Effector memory CD8-positive, alpha-beta T cell (primary cell): Measurements from ENCODE around the gene SGMS1.

Experiments used
- ATAC-seq: fragments of 150-1000 bp; cut with Tn5 transposase; replicated peaks from 2 replicates; pipeline ENCODE4 v1.10.0; 2021; ENCODE audit warnings: mild to moderate bottlenecking, moderate library complexity
- DNase-seq, 3 experiments: peaks; one replicate each; pipeline ENCODE4 v3.0.0; 2021
- H3K27ac Mint-ChIP-seq, 2 donors: one replicate each; pipeline ENCODE4 v1.8.0; 2022; ENCODE audit warnings: mild to moderate bottlenecking in 2 of 2, mixed read lengths in 2 of 2, moderate library complexity in 2 of 2
- H3K27me3 Mint-ChIP-seq, 2 donors: one replicate each; pipeline ENCODE4 v1.8.0; 2022; ENCODE audit warnings: mixed read lengths in 2 of 2
- H3K36me3 Mint-ChIP-seq: one replicate; pipeline ENCODE4 v1.8.0; 2022; ENCODE audit warnings: mild to moderate bottlenecking, moderate library complexity, mixed read lengths; ENCODE audit not compliant: insufficient read depth
- H3K4me1 Mint-ChIP-seq, 2 donors: one replicate each; pipeline ENCODE4 v1.8.0; 2022; ENCODE audit warnings: low read depth in 2 of 2, mixed read lengths in 2 of 2
- H3K4me3 Mint-ChIP-seq, 2 donors: one replicate each; pipeline ENCODE4 v1.8.0; 2022; ENCODE audit warnings: mild to moderate bottlenecking in 2 of 2, mixed read lengths in 2 of 2, moderate library complexity in 2 of 2
- H3K9me3 Mint-ChIP-seq, 2 donors: one replicate each; pipeline ENCODE4 v1.8.0; 2022; ENCODE audit warnings: mixed read lengths in 2 of 2

SGMS1 gene

DNA sequence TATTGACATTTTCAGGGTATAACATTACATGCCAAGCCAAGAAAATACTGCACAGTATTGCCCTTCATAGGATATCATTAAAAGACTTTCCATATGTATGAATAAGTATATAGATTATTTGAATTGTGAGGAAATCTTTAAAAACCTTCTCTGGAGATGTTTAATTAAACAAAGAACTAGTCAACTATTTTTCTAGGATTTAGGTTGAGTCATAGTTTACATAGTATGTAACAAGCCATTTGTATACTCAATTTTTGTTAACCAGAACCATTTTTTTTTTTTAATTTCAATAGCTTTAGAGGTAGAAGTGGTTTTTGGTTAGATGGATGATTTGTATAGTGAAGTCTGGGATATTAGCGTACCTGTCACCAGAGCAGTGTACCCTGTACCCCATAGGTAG lies 221.3 kb downstream of the SGMS1 start:
- peaks cover 5% of the 10 kb centered on the region for H3K36me3 Mint-ChIP-seq
- DNase-seq (no peak), ATAC-seq (no peak)
- no peak overlapping the region for H3K27ac Mint-ChIP-seq
- no peaks in the 10 kb centered on the region for H3K27me3 Mint-ChIP-seq
- H3K9me3 Mint-ChIP-seq: no peaks in the 10 kb centered on the region
- no peak overlapping the region for H3K4me3 Mint-ChIP-seq
- H3K4me1 Mint-ChIP-seq: peaks cover 20 to 36% of the 10 kb centered on the region in 2 donors

DNA sequence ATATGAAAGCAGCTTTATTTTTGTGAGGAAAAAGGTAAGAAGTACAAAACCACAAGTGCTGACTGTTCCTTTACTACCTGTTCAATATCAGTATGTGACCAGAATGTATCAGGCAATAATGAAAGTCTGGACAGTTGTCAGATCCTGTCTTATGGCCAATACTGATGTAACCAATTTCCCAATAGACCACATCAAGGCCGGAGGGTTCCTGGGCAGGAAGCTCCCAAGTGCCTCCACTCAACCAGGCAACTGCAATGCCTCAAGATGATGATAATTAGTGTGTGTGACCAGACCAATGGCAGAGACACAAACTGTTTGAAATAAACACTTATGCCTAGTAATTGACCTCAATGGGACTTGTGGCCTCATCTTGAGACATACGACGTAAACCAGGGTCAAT lies 223.1 kb downstream of the SGMS1 start:
- ATAC-seq: no peak
- Mint-ChIP-seq H3K4me1 (peaks cover 32 to 51% of the 10 kb centered on the region in 2 donors), H3K36me3 (no peaks in the 10 kb centered on the region), H3K4me3 (no peak overlapping the region), H3K27ac (no peak overlapping the region), H3K27me3 (no peaks in the 10 kb centered on the region), H3K9me3 (no peaks in the 10 kb centered on the region)
- no peak for DNase-seq

GRCh38 chr10:50398823-50399222 lies 224.9 kb downstream of the SGMS1 start:
- H3K4me3 Mint-ChIP-seq: no peak overlapping the region
- no peaks in the 10 kb centered on the region for H3K27me3 Mint-ChIP-seq
- H3K27ac Mint-ChIP-seq: peak overlapping the region in 1 of 2 donors; percentile 59
- peaks cover 32 to 51% of the 10 kb centered on the region in 2 donors for H3K4me1 Mint-ChIP-seq
- no peak for DNase-seq
- no peak for ATAC-seq
- H3K36me3 Mint-ChIP-seq: no peaks in the 10 kb centered on the region
- H3K9me3 Mint-ChIP-seq: no peaks in the 10 kb centered on the region

- ATAC-seq (peak; percentile 36), DNase-seq (no peak)
- Mint-ChIP-seq H3K27ac (peak overlapping the region in 1 of 2 donors; percentile 59), H3K4me3 (no peak overlapping the region), H3K36me3 (peaks cover 1% of the 10 kb centered on the region), H3K4me1 (peaks cover 30 to 49% of the 10 kb centered on the region in 2 donors), H3K27me3 (no peaks in the 10 kb centered on the region), H3K9me3 (no peaks in the 10 kb centered on the region)
Observed at GRCh38 chr10:50398381-50398780, 225.4 kb downstream of the SGMS1 start.

DNA sequence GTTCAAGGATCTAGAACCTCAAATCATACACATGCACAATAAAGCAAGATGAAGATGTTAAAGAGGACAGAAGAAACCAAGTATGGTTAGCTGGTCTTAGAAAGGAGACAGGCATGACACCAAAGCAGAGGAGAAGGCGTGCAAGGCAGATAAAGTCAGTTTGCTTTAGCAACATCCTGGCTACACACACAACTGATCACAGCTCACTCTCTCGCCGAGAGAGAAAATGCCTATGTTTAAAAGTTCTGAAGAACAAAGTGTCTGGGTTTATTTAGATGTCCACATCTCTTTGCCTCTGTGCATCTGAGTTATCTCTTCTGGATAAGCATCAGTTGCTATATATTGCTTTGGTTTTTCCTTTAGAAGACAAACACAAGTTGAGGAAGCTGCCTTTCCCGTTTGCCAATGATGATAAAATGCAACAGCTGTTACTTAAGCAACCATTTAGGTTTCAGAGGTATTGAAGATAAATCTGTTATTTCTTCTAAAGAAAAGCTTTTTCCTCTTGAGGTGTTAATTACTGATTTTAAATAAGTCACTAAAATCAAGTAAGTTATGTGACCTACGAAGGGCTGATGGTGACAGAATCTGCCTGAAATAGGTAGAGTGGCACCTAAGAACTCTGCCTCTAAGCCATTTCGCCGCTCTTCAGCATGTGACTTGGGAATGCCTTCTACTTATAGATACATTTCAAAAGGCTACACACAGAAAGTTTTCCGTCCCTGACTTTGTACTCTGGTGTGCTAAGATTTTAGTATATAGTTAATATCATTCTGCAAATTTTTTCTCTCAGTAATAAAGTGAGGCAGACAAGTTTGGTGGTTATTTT lies 226.2 kb downstream of the SGMS1 start:
- H3K9me3 Mint-ChIP-seq: no peaks in the 10 kb centered on the region
- peak; percentile 60 for ATAC-seq
- peak overlapping the region; percentile 51 to 63 for H3K4me3 Mint-ChIP-seq
- H3K27ac Mint-ChIP-seq: peak overlapping the region; percentile 59 to 73
- H3K36me3 Mint-ChIP-seq: peaks cover 6% of the 10 kb centered on the region
- peaks cover 33 to 53% of the 10 kb centered on the region in 2 donors for H3K4me1 Mint-ChIP-seq
- H3K27me3 Mint-ChIP-seq: no peaks in the 10 kb centered on the region
- no peak for DNase-seq

GRCh38 chr10:50396491-50397311 lies 227.1 kb downstream of the SGMS1 start:
- ATAC-seq (peak; percentile 59), DNase-seq (no peak)
- H3K36me3 Mint-ChIP-seq: peaks cover 8% of the 10 kb centered on the region
- no peaks in the 10 kb centered on the region for H3K9me3 Mint-ChIP-seq
- no peaks in the 10 kb centered on the region for H3K27me3 Mint-ChIP-seq
- peak overlapping the region; percentile 41 to 73 for H3K27ac Mint-ChIP-seq
- H3K4me3 Mint-ChIP-seq: peak overlapping the region; percentile 51 to 63
- peaks cover 34 to 49% of the 10 kb centered on the region in 2 donors for H3K4me1 Mint-ChIP-seq

- H3K27me3 Mint-ChIP-seq: no peaks in the 10 kb centered on the region
- H3K4me3 Mint-ChIP-seq: peak overlapping the region in 1 of 2 donors; percentile 51
- no peak for ATAC-seq
- H3K4me1 Mint-ChIP-seq: peaks cover 35 to 42% of the 10 kb centered on the region in 2 donors
- peaks cover 10% of the 10 kb centered on the region for H3K36me3 Mint-ChIP-seq
- DNase-seq: no peak
- peak overlapping the region in 1 of 2 donors; percentile 74 for H3K27ac Mint-ChIP-seq
- H3K9me3 Mint-ChIP-seq: no peaks in the 10 kb centered on the region
Observed at GRCh38 chr10:50395851-50396250, 227.9 kb downstream of the SGMS1 start.

DNA sequence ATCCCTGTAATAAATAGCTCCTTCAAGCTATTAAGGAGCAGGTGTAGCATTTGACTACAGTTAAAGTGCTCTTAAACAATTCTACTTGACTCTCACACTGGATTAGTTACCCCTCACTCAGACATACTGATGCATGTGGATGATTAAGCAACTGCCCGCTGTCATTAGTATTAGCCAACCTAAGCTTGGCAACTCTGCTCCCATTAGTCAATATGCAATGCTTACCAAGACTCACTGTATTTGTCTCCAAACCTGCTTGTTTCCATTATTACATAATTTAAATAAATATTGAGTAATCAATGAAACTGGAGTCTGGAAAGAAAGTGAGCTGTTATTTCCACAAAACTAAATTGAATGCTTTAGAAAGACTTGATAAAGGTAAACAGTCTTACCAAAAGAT lies 228.5 kb downstream of the SGMS1 start:
- ATAC-seq: no peak
- Mint-ChIP-seq H3K27me3 (no peaks in the 10 kb centered on the region), H3K4me1 (peaks cover 35 to 42% of the 10 kb centered on the region in 2 donors), H3K36me3 (peaks cover 10% of the 10 kb centered on the region), H3K9me3 (no peaks in the 10 kb centered on the region), H3K4me3 (no peak overlapping the region), H3K27ac (peak overlapping the region in 1 of 2 donors; percentile 74)
- DNase-seq: no peak

DNA sequence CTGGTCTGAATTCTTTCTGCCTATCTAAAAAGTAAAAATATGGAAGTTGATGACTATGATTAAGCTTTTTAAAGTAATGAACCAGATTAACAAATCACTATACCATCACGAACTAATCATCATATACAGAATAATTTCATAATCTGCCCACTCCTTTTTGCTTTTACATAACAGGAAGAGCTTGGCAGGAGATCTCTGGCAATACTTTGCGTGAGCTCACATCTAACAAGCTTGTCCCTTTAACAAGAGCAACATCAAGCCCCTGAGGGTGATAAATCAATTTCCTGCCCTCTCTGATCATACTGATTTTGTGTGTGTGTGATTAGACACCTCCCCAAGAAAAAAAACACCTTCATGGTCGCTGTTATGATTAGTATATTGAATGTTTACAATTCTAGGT lies 228.9 kb downstream of the SGMS1 start:
- ATAC-seq: peak; percentile 31
- peaks cover 10% of the 10 kb centered on the region for H3K36me3 Mint-ChIP-seq

DNA sequence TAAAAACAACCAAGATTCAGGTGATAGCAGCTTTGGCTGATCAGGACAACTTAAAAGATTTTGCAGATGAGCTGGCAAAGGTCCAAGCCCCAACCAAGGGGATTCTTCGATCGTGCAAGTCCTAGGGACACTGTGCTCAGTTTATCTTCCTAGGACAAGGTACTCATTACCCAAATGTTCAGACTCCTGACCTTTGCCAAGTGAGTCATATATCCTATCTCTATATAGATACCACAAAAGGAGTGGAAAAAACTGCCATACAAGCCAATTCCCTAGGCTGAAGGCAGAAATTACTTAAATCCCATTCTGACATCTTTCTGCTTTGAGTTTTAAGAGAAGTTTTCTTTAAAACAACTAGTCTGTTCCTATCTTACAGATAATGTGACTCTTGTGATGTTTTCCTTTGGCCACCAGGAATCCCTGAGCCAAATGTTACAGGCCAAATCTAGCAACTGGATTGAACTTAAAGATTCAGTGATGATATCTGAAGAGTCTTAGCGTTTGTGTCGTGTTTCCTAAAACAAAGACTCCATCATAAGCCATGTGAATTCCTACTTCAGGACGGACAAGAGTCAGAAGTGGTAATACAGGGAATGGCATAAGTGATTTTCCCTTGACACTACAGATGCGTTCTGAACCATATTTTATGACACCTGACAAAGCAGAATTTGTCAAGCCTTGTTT lies 229.8 kb downstream of the SGMS1 start:
- Mint-ChIP-seq H3K9me3 (no peaks in the 10 kb centered on the region), H3K4me3 (no peak overlapping the region), H3K36me3 (peaks cover 10% of the 10 kb centered on the region), H3K4me1 (peaks cover 29 to 39% of the 10 kb centered on the region in 2 donors), H3K27ac (no peak overlapping the region), H3K27me3 (no peaks in the 10 kb centered on the region)
- ATAC-seq (no peak), DNase-seq (no peak)

More for the DNA sequence above, 228.9 kb downstream of the SGMS1 start:
- no peak for DNase-seq
- Mint-ChIP-seq H3K27me3 (no peaks in the 10 kb centered on the region), H3K4me1 (peaks cover 35 to 42% of the 10 kb centered on the region in 2 donors), H3K9me3 (no peaks in the 10 kb centered on the region), H3K4me3 (no peak overlapping the region), H3K27ac (peak overlapping the region in 1 of 2 donors; percentile 74)

DNA sequence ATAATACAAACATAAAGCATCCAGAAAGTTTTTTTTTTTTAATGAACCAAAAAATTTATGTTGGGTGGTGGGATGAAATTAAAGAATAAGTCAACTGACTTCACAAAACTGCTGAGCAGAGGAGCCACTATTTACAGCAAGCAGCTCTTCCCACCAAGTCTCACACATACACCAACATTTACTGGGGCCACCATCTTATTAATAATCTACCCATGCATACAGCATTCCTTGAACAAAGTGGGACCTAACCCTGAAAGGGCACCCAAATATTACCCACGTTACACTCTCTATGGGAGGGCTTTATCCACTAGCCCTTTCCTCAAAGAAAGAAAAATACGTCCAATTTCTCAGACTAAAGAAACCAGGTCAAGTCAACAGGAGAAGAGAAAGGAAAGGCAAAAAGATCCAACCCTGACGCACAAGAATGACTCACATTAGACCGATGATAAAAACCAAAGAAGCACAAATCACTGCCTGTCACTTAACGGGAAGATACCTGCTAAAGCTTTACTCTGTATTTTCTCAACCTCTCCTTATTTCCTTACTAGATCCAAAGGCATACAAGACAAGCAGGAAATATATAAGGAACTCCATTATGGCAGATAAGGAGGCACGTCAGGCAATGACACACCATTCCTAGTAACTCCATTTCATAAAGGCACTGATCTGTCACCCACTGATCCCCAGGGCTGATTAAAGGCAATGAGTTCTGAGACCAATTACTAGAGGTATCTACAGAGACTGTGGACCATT lies 230.6 kb downstream of the SGMS1 start:
- no peaks in the 10 kb centered on the region for H3K9me3 Mint-ChIP-seq
- DNase-seq (no peak), ATAC-seq (no peak)
- H3K4me3 Mint-ChIP-seq: no peak overlapping the region
- H3K36me3 Mint-ChIP-seq: peaks cover 10% of the 10 kb centered on the region
- H3K27ac Mint-ChIP-seq: no peak overlapping the region
- no peaks in the 10 kb centered on the region for H3K27me3 Mint-ChIP-seq
- peaks cover 24 to 42% of the 10 kb centered on the region in 2 donors for H3K4me1 Mint-ChIP-seq

GRCh38 chr10:50392426-50392825 lies 231.3 kb downstream of the SGMS1 start:
- DNase-seq: no peak
- Mint-ChIP-seq H3K4me3 (no peak overlapping the region), H3K27ac (peak overlapping the region in 1 of 2 donors; percentile 58), H3K36me3 (peaks cover 10% of the 10 kb centered on the region), H3K27me3 (no peaks in the 10 kb centered on the region), H3K9me3 (no peaks in the 10 kb centered on the region), H3K4me1 (peaks cover 25 to 39% of the 10 kb centered on the region in 2 donors)
- ATAC-seq: no peak

GRCh38 chr10:50390302-50390701 lies 233.5 kb downstream of the SGMS1 start:
- DNase-seq (no peak), ATAC-seq (no peak)
- Mint-ChIP-seq H3K9me3 (no peaks in the 10 kb centered on the region), H3K36me3 (peaks cover 10% of the 10 kb centered on the region), H3K27ac (no peak overlapping the region), H3K27me3 (no peaks in the 10 kb centered on the region), H3K4me1 (peaks cover 16 to 34% of the 10 kb centered on the region in 2 donors), H3K4me3 (no peak overlapping the region)
